Glomerular visceral epithelial cell (primary cell): ENCODE results near the gene ACOX3.
"Not testable (repeated sequence)": the region's sequence is repeated elsewhere in the genome, so short reads cannot be mapped to it uniquely, and the experiment has no call there.

Experiments used
- DNase-seq: peaks from one replicate; pipeline ENCODE4 v3.0.0-alpha.2; 2016; ENCODE audit errors: extremely low spot score

The ACOX3 gene

GRCh38 chr4:8406887-8407286 lies 33.6 kb downstream of the ACOX3 start:
- DNase-seq = not testable (repeated sequence)

- no peak for DNase-seq
Observed at GRCh38 chr4:8405516-8405875, 35.0 kb downstream of the ACOX3 start.

GRCh38 chr4:8404791-8405515 lies 35.6 kb downstream of the ACOX3 start:
- DNase-seq = no peak

- DNase-seq = no peak
Observed at GRCh38 chr4:8403976-8404375, 36.5 kb downstream of the ACOX3 start.

GRCh38 chr4:8403173-8403753 lies 37.3 kb downstream of the ACOX3 start:
- DNase-seq = peak; percentile 80

- no peak for DNase-seq
Observed at GRCh38 chr4:8402640-8403039, 37.9 kb downstream of the ACOX3 start.

GRCh38 chr4:8402181-8402597 lies 38.3 kb downstream of the ACOX3 start:
- no peak for DNase-seq

- DNase-seq = no peak
Observed at GRCh38 chr4:8401665-8402064, 38.9 kb downstream of the ACOX3 start.

GRCh38 chr4:8400632-8401325 lies 39.7 kb downstream of the ACOX3 start:
- DNase-seq = no peak

- DNase-seq = no peak
Observed at GRCh38 chr4:8399298-8399697, 41.2 kb downstream of the ACOX3 start.

GRCh38 chr4:8398347-8398746 lies 42.2 kb downstream of the ACOX3 start:
- no peak for DNase-seq

GRCh38 chr4:8396762-8397406 lies 43.6 kb downstream of the ACOX3 start:
- no peak for DNase-seq

- DNase-seq = no peak
Observed at GRCh38 chr4:8395504-8396296, 44.8 kb downstream of the ACOX3 start.

GRCh38 chr4:8394806-8395205 lies 45.7 kb downstream of the ACOX3 start:
- DNase-seq = no peak

- DNase-seq = peak; percentile 68
Observed at GRCh38 chr4:8394061-8394519, 46.4 kb downstream of the ACOX3 start.

GRCh38 chr4:8393593-8394038 lies 46.9 kb downstream of the ACOX3 start:
- DNase-seq = peak; percentile 95

- no peak for DNase-seq
Observed at GRCh38 chr4:8392591-8393190, 47.8 kb downstream of the ACOX3 start.

GRCh38 chr4:8391972-8392371 lies 48.6 kb downstream of the ACOX3 start:
- peak; percentile 62 for DNase-seq

- no peak for DNase-seq
Observed at GRCh38 chr4:8391071-8391470, 49.5 kb downstream of the ACOX3 start.

GRCh38 chr4:8390577-8390976 lies 49.9 kb downstream of the ACOX3 start:
- no peak for DNase-seq

- no peak for DNase-seq
Observed at GRCh38 chr4:8388528-8388870, 52.0 kb downstream of the ACOX3 start.
